H9 (cell line): ENCODE measurements around the gene SLC16A1. TPM values are rescaled to one million over a fixed set of nuclear protein-coding genes. Genes with fewer than 3 reads are reported as not detected.
A peak's percentile ranks its signal among the peaks of the same experiment; 100 is the strongest.

Experiments
- DNase-seq: peaks from one replicate; pipeline ENCODE4 v3.0.0-alpha.2; 2017
- H2AFZ ChIP-seq: one replicate; pipeline ENCODE4 v1.6.1; 2013; ENCODE audit warnings: mild to moderate bottlenecking, low read length, control low read depth, moderate library complexity
- H2AK5ac ChIP-seq: 2 replicates; pipeline ENCODE4 v1.6.1; 2013; ENCODE audit warnings: low read length, control low read depth, mixed read lengths; ENCODE audit not compliant: insufficient read length
- H2BK120ac ChIP-seq: one replicate; pipeline ENCODE4 v1.6.1; 2013; ENCODE audit warnings: low read depth, mild to moderate bottlenecking, low read length, control low read depth, inconsistent platforms; ENCODE audit not compliant: poor library complexity, severe bottlenecking
- H2BK12ac ChIP-seq: 2 replicates; pipeline ENCODE4 v1.6.1; 2013; ENCODE audit warnings: low read length, control low read depth, mixed read lengths, low read depth; ENCODE audit not compliant: insufficient read length
- H2BK15ac ChIP-seq: 2 replicates; pipeline ENCODE4 v1.6.1; 2013; ENCODE audit warnings: low read depth, low read length, control low read depth
- H2BK20ac ChIP-seq: one replicate; pipeline ENCODE4 v1.6.1; 2013; ENCODE audit warnings: low read depth, mild to moderate bottlenecking, low read length, control low read depth, inconsistent platforms; ENCODE audit not compliant: poor library complexity, severe bottlenecking
- H2BK5ac ChIP-seq: 2 replicates; pipeline ENCODE4 v1.6.1; 2013; ENCODE audit warnings: low read length, control low read depth, mixed read lengths; ENCODE audit not compliant: insufficient read length
- H3K14ac ChIP-seq: 2 replicates; pipeline ENCODE4 v1.6.1; 2013; ENCODE audit warnings: low read length, control low read depth; ENCODE audit not compliant: insufficient read depth
- H3K18ac ChIP-seq: 2 replicates; pipeline ENCODE4 v1.6.1; 2013; ENCODE audit warnings: low read depth, mild to moderate bottlenecking, mixed read lengths, low read length, control low read depth; ENCODE audit not compliant: insufficient read length
- H3K23ac ChIP-seq: 2 replicates; pipeline ENCODE4 v1.6.1; 2013; ENCODE audit warnings: low read length, control low read depth, mixed read lengths, low read depth; ENCODE audit not compliant: insufficient read length
- H3K23me2 ChIP-seq: 2 replicates; pipeline ENCODE4 v1.6.1; 2013; ENCODE audit warnings: low read depth, mild to moderate bottlenecking, mixed read lengths, low read length, control low read depth; ENCODE audit not compliant: insufficient read length, poor library complexity, severe bottlenecking
- H3K27ac ChIP-seq: 2 replicates; pipeline ENCODE4 v1.5.1; 2013; ENCODE audit warnings: low read length, control low read depth, mixed read lengths, low read depth; ENCODE audit not compliant: insufficient read length
- H3K27me3 ChIP-seq: 2 replicates; pipeline ENCODE4 v1.6.1; 2013; ENCODE audit warnings: low read length, control low read depth, inconsistent platforms; ENCODE audit not compliant: insufficient read depth
- H3K4ac ChIP-seq: 2 replicates; pipeline ENCODE4 v1.6.1; 2013; ENCODE audit warnings: low read depth, mild to moderate bottlenecking, control low read depth, inconsistent platforms, low read length, moderate library complexity
- H3K4me1 ChIP-seq: 2 replicates; pipeline ENCODE4 v1.6.1; 2013; ENCODE audit warnings: low read length, control low read depth, inconsistent platforms; ENCODE audit not compliant: insufficient read depth
- H3K4me2 ChIP-seq: 2 replicates; pipeline ENCODE4 v1.6.1; 2013; ENCODE audit warnings: low read length, control low read depth, mixed read lengths; ENCODE audit not compliant: insufficient read length, insufficient read depth
- H3K56ac ChIP-seq: 2 replicates; pipeline ENCODE4 v1.6.1; 2013; ENCODE audit warnings: low read depth, mild to moderate bottlenecking, mixed read lengths, low read length, control low read depth; ENCODE audit not compliant: insufficient read length
- H3K79me1 ChIP-seq: 2 replicates; pipeline ENCODE4 v1.6.1; 2013; ENCODE audit warnings: low read depth, mild to moderate bottlenecking, moderate library complexity, low read length, control low read depth, inconsistent platforms; ENCODE audit not compliant: insufficient read depth, poor library complexity, severe bottlenecking
- H3K79me2 ChIP-seq: 2 replicates; pipeline ENCODE4 v1.6.1; 2013; ENCODE audit warnings: low read length, control low read depth, inconsistent platforms; ENCODE audit not compliant: insufficient read depth
- H3K9ac ChIP-seq: 2 replicates; pipeline ENCODE4 v1.6.1; 2013; ENCODE audit warnings: low read length, control low read depth, mixed read lengths; ENCODE audit not compliant: insufficient read length; ENCODE audit errors: extremely low read depth
- H3K9me3 ChIP-seq: one replicate; pipeline ENCODE4 v1.6.1; 2013; ENCODE audit warnings: low read depth, low read length, inconsistent platforms; ENCODE audit not compliant: control insufficient read depth
- H3T11ph ChIP-seq: one replicate; pipeline ENCODE4 v1.6.1; 2013; ENCODE audit warnings: mild to moderate bottlenecking, low read length, control low read depth, inconsistent platforms
- H4K20me1 ChIP-seq: one replicate; pipeline ENCODE4 v1.6.1; 2013; ENCODE audit not compliant: control insufficient read depth, insufficient read length, insufficient read depth
- H4K5ac ChIP-seq: 2 replicates; pipeline ENCODE4 v1.6.1; 2013; ENCODE audit warnings: low read depth, mild to moderate bottlenecking, mixed read lengths, low read length, control low read depth; ENCODE audit not compliant: insufficient read length
- H4K8ac ChIP-seq: replicated peaks from 2 replicates; pipeline ENCODE4 v1.6.1; 2013; ENCODE audit warnings: low read length, control low read depth, mixed read lengths, low read depth; ENCODE audit not compliant: insufficient read length
- H4K91ac ChIP-seq: 2 replicates; pipeline ENCODE4 v1.6.1; 2013; ENCODE audit warnings: low read depth, mild to moderate bottlenecking, moderate library complexity, mixed read lengths, low read length, control low read depth; ENCODE audit not compliant: insufficient read length
- H3K27ac Mint-ChIP-seq, 3 experiments: 2 replicates in 2 of 3; 3 replicates in 1 of 3; pipeline ENCODE4 v1.8.0; 2020 to 2021; ENCODE audit warnings: mixed read lengths in 3 of 3, mild to moderate bottlenecking in 1 of 3, moderate library complexity in 1 of 3
- H3K27me3 Mint-ChIP-seq: 2 replicates; pipeline ENCODE4 v1.8.0; 2021; ENCODE audit warnings: low read depth, mild to moderate bottlenecking, moderate library complexity, mixed read lengths
- H3K36me3 Mint-ChIP-seq, 3 experiments: 2 replicates in 2 of 3; 3 replicates in 1 of 3; pipeline ENCODE4 v1.8.0; 2020 to 2021; ENCODE audit warnings: low read depth in 3 of 3, mixed read lengths in 3 of 3; ENCODE audit not compliant: insufficient read depth in 1 of 3
- H3K4me1 Mint-ChIP-seq, 2 experiments: 2 replicates each; pipeline ENCODE4 v1.8.0; 2020; ENCODE audit warnings: mixed read lengths in 2 of 2
- H3K4me3 Mint-ChIP-seq, 2 experiments: 2 replicates in 1 of 2; 3 replicates in 1 of 2; pipeline ENCODE4 v1.8.0; 2020 to 2021; ENCODE audit warnings: mild to moderate bottlenecking in 2 of 2, mixed read lengths in 2 of 2, moderate library complexity in 1 of 2
- H3K9me3 Mint-ChIP-seq, 2 experiments: 2 replicates in 1 of 2; 3 replicates in 1 of 2; pipeline ENCODE4 v1.8.0; 2020; ENCODE audit warnings: mild to moderate bottlenecking in 2 of 2, mixed read lengths in 2 of 2, moderate library complexity in 1 of 2
- CTCF ChIP-seq: fragments of 200-600 bp; sonication (generic); conservative IDR thresholded peaks from 3 replicates; pipeline ENCODE4 v1.8.0; 2021; ENCODE audit warnings: antibody characterized with exemption, mild to moderate bottlenecking
- WGBS: extraction: QIAGEN DNeasy Blood & Tissue Kit; methylation state at CpG from one replicate; pipeline ENCODE4 v1.1.7; 2013; ENCODE audit warnings: missing lambda C conversion rate, low lambda C conversion rate, mixed read lengths; ENCODE audit not compliant: insufficient read length; ENCODE audit errors: extremely low coverage; 5-methylcytosine and 5-hydroxymethylcytosine counted together
- total RNA-seq: library from RNA; stranded (reverse); gene quantifications from 2 replicates; pipeline ENCODE4 v1.2.1, GENCODE V29; 2021

The SLC16A1 gene
- total RNA-seq, 1 experiment from 2014 or later = 381 TPM

- H3K9me3 ChIP-seq = no peaks in the 10 kb centered on the region
- no peak overlapping the region for H4K91ac ChIP-seq
- no peak overlapping the region for H3K18ac ChIP-seq
- no peak overlapping the region for H3K9ac ChIP-seq
- H3K27me3 ChIP-seq = no peaks in the 10 kb centered on the region
- no peak overlapping the region for H3T11ph ChIP-seq
- Mint-ChIP-seq H3K36me3 (peaks cover 43 to 75% (median 64%) of the 10 kb centered on the region in 3 experiments), H3K27ac (peak overlapping the region in 2 of 3 experiments; percentile 31 to 93; a peak in 2 of 7 replicates), H3K9me3 (no peaks in the 10 kb centered on the region; a peak in 1 of 5 replicates), H3K4me3 (no peak overlapping the region; a peak in 1 of 5 replicates), H3K27me3 (no peaks in the 10 kb centered on the region), H3K4me1 (peaks cover 40 to 44% of the 10 kb centered on the region in 2 experiments)
- peak overlapping the region; percentile 51 for H4K5ac ChIP-seq
- peaks cover 3% of the 10 kb centered on the region for H4K20me1 ChIP-seq
- no peak overlapping the region for H2AFZ ChIP-seq
- no peak for TF ChIP-seq CTCF
- no peak overlapping the region for H3K27ac ChIP-seq
- H3K4me2 ChIP-seq = peak overlapping the region; percentile 33
- peaks cover 2% of the 10 kb centered on the region; the same call in 1 of the 2 replicates for H3K4me1 ChIP-seq
- no peak overlapping the region for H2BK120ac ChIP-seq
- no peak overlapping the region for H3K14ac ChIP-seq
- H2BK20ac ChIP-seq = no peak overlapping the region
- H2AK5ac ChIP-seq = no peak overlapping the region
- WGBS = no CpG with 5 or more reads among the region's 1 CpG
- no peak overlapping the region for H4K8ac ChIP-seq
- H3K23ac ChIP-seq = no peak overlapping the region
- H3K56ac ChIP-seq = no peak overlapping the region
- no peaks in the 10 kb centered on the region for H3K79me1 ChIP-seq
- H3K4ac ChIP-seq = no peak overlapping the region
- H3K79me2 ChIP-seq = peaks cover 86% of the 10 kb centered on the region
- H2BK5ac ChIP-seq = no peak overlapping the region
- no peak for DNase-seq
- no peak overlapping the region for H2BK12ac ChIP-seq
- no peak overlapping the region for H2BK15ac ChIP-seq
- peaks cover 7% of the 10 kb centered on the region for H3K23me2 ChIP-seq
These were observed 5.6 kb downstream of the SLC16A1 start for GRCh38 chr1:112950426-112950825.
